Measurements from ENCODE around the gene MOXD1.
"Not testable (repeated sequence)": the region's sequence is repeated elsewhere in the genome, so short reads cannot be mapped to it uniquely, and the experiment has no call there.

MOXD1 gene

DNA sequence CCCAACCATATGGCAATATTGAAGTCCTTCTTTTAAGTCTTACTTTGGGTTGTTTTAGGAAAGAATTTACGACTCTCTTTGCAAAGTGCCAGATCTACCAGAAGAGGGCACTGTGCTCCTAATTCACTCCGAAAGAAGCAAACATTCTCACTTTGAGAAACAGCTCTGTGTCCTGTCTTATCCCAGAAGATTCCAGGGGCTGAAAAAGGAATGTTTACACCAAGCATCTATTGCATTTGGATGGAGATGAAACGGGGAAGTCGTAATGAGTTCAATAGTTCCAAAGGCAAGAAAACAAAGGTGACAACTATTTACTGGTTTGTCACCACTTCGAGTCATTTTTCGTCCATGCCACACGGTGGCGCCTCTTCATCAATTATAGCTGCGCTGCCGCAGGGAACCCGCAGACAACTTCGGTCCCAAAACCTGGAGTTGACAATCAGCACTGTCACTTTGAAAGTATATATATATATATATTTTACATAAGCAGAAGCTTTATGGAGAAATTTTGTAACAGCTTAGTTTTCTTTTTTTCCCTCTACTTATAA, 121.6 kb downstream of the MOXD1 start:
- peak; percentile 76 for DNase-seq

DNA sequence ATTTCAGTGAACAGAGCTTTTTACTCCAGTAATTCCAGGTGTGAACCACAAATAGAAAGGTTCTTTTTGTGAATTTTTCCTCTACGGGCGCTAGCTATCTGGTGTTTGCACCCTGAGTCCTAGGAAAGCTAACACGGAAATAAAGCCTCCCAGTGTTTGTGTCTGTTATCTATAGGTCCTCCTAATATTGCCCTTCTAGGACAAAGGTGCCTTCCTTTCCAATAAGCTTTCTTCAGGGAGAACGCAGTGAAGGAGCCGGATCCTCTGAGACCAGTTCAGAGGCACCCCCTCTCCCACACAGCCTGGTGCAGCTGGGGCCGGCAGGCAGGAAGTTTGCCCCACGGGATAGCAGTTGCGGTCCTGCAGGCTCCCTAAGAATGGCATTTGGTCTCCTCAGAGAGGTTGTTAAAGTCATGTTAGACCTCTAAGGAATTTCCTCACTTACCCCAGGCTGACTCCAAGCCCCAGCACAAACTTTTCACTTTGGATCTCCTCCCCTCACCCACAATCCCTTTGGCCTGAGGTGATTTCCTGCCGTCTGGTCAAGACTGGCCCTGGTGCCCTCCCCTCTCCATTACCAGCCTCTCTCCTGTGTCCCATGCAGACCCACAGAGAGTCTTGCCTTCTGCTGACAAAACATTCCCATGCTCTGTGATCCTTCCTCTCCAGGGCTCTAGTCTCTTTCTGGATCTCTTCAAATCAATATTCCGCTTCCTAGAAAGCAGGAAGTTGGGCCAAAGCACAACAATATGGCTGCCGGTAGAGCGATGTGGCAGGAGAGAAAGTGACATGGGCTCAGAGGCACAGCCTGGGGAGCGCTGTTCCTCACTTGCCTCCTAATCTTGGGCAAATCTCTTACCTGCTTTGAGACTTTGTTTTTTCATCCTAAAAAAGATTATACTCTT, 126.0 kb downstream of the MOXD1 start:
- DNase-seq, result no peak

DNA sequence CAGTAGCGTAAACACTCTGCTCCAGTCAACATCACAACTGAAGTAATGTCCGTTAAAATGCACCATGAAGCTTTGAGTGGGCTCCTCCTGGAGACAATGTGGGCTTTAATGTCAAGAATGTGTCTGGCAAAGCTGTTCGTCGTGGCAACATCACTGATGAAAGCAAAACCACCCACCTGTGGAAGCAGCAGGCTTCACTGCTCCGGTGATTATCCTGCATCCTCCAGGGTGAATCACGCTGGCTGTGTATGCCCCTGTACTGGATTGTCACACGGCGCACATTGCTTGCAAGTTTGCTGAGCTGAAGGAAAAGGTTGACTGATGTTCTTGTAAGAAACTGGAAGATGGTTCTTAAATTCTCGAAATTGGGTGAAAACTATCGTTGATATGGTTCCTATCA, 128.5 kb downstream of the MOXD1 start:
- no peak for DNase-seq

DNA sequence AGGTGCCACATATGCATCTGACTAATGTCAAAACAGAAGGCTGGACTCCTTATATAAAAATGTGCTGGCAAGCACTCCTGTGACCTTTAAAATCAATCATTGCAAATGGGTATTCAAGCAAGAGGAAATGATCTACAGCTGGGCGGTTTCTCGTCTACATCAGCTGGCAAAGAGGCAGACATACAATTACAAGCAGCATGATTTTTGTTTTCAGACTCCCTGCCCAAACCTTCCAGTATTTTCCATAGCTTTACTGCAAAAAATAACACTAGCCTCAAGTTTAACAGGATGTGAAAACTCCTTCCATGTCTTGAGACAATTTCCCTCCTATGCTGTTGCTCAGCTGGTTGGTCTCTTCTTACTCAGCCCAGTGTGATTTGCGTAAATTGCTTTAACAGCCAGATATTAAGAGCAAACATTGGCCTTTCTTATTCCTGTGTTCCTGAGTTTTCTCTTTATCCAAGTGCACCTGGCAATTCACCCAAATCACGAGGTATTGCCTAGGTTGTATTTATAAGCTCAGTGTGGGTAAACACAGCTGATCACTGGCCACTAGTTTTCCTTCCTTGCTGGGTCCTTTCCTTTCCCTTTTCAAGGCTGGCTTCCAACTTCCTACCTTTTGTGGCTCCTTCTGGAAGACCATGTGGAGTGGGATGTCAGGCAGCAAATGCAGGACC, 130.4 kb downstream of the MOXD1 start:
- DNase-seq, result peak; percentile 40

DNA sequence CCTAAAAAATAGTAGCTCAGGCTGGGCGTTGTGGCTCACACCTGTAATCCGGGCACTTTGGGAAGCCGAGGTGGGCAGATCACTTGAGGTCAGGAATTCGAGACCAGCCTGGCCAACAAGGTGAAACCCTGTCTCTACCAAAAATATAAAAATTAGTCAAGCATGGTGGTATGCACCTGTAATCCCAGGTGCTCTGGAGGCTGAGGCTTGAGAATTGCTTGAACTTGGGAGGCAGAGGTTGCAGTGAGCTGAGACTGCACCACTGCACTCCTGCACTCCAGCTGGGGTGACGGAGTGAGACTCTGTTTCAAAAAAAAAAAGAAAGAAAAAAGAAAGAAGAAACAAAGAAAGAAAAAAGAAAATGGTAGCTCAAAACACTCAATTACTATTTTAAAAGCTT, 132.6 kb downstream of the MOXD1 start:
- not testable (repeated sequence) for DNase-seq

DNA sequence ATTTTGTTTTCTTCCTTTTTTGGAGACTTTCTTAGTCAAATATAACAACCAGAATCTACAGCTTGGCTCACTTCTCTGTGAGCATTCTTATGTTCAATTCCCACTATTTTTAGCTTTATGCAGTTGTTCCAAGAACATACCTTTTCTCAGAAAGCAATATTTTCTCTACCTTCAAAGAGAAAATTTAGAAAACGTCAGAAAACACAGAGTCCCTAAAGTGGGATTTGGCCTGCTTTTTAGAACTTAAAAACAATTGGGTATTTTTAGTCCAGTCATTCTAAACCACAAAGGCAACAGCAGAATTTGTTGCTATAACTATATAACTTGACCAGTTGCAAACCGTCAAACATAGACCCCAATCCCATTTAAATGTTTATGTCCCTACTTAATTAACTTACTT, 133.1 kb downstream of the MOXD1 start:
- DNase-seq, result no peak

DNA sequence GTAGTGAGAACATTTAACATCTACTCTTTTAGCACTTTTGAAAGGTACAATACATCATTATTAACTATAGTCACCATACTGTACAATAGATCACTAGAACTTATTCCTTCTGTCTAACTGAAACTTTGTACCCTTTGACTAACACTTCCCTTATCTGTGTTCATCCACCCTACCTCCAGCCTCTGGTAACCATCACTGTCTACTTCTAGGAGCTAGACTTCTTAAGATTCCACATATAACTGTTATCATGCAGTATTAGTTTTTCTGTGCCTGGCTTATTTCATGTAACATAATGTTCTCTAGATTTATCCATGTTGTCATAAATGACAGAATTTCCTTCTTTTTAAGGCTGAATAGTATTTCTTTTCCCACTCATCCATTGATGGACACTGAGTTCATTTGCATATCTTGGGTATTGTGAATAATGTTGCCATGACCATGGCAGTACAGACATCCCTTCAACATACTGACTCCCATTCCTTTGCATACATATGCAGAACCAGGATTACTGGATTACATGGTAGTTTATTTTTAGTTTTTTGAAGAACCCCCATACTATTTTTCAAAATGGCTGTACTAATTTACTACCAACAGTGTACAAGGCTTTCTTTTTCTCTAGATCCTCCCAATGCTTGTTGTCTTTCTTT, 135.7 kb downstream of the MOXD1 start:
- no peak for DNase-seq

DNA sequence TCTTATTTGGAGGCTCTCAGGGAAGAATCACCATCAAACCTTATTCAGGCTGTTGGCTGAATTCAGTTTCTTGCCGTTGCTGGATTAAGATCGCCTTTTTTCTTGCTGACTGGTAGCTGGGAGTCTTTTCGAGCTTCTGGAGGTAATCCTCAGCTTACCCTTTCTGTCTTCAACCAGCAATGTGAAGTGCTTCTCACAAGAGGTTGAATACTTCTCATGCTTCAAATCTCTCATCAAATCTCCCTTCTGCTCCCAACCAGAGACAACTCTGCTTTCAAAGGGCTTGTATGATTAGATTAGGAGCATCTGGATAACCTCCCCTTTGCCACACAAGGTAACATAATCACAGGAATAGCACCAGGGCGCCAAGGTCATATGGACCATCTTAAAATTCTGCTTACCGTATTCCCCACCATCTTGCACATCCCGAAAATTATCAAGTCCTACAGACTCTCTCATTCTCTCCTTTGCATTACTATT, 137.2 kb downstream of the MOXD1 start:
- DNase-seq, result no peak

DNA sequence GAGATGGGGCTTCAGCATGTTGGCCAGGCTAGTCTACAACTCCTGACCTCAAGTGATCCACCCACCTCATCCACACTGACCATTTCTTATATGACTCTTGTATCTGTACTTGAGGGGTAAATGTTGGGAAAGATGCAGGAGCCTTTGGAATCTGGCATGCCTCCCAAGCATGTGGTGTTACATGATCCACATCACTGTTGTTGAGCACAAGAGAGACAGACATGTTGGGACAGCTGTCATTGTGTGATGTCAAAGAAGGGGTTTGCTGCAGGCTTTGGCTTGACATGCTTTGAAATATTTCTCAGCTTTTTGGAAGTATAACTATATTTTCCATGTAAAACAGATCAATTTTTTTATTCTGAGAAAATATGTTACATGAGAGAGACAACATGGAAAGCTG, 139.9 kb downstream of the MOXD1 start:
- DNase-seq, result no peak

DNA sequence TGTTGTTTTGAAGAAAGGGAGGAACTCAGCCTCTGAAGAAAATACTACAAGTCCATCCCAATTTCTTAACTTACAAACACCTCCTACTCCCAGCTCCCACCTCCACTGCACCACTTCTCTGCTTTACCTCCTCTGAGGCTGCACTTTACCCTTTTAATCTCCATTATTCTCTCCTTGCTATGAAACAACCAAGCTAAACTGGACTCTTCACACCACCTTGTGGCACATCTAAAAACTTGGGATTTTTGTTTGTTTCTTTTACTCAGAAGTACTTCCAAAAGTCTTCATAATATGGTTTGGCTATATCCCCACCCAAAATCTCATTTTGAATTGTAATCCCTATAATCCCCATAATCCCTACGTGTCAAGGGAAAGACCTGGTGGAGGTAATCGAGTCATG, 142.2 kb downstream of the MOXD1 start:
- DNase-seq, result no peak

DNA sequence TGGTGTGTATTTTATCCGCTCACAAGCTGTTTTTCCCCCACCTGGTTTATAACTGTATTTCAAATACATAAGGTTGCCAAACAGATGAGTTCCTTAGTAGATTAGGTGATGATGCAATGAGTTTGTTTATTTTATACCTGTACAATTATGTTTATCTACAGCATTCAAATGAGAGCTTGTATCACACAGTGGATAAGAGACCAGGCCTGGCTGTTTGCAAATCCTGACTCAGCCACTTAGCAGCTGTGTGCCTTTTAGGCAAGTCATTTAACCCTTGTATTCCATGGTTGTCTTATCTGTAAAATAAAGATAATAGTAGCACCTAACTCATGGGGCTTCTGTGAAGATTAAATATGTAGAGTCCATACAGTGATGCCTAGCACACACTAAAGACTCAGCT, 143.7 kb downstream of the MOXD1 start:
- no peak for DNase-seq

DNA sequence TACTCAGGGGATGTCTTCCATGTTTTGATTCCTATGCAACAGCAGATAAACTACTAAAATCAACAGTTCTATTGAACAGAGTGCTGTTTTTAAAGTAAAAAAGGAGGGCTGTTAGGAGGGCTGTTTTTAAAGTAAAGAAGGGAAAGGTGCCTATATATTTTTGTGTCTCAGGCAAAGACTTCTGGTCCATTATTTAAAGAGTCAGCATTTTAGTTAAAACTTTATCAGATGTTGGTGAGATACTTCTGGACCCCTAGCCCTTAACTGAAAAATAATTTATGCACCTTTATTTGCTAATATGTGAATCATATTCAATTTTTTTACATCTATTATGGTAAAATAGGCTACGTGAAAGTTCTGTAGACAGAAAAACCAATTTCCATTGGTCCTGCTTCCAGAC, 144.8 kb downstream of the MOXD1 start:
- DNase-seq, result no peak

DNA sequence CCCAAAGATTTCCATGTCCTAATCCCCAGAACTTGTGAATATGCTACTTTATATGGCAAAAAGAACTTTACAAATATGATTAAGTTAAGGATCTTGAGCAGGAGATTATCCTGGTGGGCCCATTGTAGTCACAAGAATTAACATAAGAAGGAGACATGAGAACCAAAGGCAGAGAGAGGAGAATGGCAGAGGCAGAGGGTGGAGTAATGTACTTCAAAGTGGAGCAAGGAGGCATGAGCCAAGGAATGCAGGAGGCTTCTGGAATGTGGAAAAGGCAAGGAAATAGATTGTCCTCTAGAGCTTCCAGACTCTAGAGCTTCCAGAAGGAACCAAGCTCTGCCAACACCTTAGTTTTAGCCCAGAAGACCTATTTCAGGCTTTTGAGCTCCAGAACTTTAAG, 147.4 kb downstream of the MOXD1 start:
- DNase-seq, result no peak

DNA sequence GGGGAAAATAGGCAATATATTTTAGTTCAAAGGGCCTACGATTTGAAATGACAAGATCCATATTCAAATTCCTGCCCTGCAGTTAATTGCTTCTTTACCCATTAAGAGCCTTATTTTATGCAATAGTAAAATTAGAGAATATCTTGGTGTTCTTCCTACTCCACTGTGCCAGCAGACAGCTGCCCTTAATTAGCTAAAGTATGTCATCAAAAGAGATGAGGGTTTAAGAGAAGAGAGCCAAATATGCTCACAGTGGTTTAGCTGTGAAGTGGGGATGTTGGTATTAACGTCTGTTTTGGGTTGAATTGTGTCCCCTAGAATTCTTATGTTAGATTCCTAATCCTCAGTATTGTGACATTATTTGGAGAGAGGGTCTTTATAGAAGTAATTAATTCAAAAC, 148.1 kb downstream of the MOXD1 start:
- DNase-seq, result no peak

DNA sequence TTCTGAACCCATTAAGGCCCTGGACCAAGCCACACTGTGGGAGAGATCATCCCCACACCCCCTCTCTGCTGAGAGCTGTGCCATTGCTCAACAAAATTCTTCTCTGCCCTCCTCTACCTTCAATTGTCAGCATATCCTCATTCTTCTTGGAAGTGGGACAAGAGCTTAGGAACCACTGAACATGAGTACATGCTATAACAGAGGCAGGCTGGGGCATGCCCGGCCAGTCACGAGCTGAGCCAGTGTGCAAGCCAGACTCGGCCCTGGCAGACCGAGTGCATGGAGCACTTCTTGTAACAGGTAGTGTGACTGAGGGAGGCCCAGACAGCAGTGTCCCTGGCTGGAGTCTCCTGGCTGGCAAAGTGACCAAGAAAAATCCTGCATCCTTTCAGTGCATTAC, 149.2 kb downstream of the MOXD1 start:
- DNase-seq, result no peak

DNA sequence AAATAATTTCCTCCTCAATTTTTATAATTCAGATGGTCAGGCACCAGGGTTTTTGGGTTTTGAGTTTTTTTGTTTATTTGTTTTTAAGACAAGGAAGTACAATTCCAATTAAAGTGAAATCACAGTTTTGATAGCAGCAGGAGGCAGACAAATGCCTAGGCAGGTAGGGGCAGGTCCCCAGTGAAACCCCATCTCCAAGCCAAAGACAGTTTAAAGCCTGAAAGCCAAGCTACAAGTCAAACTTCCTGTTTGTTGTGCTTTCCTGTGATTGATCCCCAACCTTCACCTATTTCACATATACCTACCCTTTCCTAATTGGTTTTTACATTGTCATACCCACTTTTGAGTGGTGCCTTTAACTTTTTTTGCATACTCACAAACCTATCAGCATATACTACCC, 149.6 kb downstream of the MOXD1 start:
- no peak for DNase-seq

DNA sequence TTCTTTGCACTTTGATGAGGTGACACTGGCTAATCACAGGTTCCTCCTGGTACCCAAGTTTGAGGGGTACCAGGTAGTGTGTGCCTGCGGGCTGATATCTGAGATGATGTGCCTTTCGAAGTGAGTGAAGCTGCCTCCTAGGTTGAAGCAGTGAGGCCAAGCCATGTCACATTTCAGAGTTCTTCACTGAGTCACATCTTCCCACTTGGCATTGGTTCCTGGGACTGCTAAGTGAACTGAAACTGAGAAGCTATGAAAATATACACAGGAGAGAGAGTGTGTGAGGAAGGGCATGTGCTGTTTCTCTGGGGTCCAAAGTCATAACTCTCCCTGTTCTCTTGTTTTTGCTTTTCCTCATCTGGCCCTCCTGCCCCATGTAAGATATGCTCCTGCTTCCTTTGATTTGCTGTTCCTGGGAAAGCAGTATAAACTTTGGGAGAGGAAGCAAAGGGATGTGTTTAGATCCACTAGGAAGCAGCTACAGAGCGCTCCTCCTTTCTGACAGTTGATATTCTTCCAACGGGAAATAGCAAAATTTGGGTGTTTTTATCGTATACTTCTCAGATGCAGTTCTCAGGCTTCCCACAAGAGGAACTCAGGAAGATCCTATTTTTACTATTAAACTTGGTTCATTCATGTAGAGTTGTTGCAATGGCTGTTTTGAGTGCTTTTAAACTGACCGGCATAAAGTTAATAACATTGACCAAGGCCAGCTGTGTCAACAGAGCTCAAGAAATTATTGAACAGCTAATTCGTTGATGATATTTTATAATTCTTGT, 153.7 kb downstream of the MOXD1 start:
- DNase-seq, result no peak

DNA sequence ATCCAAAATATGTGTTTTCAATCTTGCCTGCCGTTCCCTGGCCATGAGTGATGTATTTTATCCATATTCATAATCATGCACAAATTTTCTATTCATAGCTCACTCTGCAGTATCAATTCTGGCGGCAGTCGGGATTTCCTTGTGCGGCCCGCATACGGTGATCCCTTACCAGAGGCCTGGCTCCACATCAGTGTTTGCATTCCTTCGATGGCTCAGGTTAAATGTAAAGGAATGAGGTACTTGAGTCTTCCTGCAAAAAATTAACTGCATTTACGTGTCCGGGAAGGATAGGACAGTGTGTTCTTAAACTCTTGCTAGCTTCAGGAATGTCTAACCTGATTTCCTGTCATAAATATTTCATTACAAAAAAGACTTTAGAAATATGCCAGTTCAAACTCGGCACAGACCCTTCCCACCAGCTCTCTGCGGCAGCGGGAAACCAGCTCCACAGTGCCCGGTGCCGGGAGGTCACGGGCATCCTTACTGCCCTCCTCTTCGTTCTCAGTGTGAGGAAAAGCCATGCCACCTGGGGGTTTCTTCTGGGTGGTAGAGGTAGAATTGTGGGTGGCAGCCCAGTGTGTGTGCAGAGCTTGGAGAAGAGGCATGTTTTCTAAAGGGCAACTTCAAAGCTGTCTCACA, 154.5 kb downstream of the MOXD1 start:
- no peak for DNase-seq

DNA sequence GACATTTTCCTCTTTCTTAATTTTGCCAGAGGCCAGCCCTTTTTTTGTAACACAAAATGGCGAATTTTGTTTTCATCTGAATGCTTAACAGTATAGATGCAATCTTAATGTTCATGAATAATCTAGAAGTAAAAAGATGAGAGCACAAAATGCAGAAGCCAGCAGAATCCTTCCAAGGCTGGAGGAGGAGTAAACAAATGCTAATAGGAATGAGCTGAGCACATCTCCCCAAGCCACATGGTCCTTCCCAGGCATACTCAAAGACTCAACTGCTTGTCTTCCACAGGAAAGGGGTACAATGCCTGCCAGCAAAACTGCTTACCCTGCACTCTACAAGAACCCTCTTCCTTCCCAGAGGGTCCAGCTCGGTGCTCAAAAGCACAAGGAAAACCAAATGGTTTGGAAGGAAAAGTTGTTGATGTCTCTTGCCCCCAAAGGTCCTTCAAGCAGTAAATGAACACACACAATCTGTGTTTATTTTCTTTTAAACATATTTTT, 155.1 kb downstream of the MOXD1 start:
- DNase-seq, result no peak

Data from SHP77 treated with DMSO at 0.1 percent for 48 hours (cell line).